NCI-H1092 (cell line): ENCODE measurements around the gene XKR7.

Experiments used
- DNase-seq: peaks from one replicate; lab custom pipeline; 2025; lab: John Stamatoyannopoulos, UW

Gene XKR7

DNA sequence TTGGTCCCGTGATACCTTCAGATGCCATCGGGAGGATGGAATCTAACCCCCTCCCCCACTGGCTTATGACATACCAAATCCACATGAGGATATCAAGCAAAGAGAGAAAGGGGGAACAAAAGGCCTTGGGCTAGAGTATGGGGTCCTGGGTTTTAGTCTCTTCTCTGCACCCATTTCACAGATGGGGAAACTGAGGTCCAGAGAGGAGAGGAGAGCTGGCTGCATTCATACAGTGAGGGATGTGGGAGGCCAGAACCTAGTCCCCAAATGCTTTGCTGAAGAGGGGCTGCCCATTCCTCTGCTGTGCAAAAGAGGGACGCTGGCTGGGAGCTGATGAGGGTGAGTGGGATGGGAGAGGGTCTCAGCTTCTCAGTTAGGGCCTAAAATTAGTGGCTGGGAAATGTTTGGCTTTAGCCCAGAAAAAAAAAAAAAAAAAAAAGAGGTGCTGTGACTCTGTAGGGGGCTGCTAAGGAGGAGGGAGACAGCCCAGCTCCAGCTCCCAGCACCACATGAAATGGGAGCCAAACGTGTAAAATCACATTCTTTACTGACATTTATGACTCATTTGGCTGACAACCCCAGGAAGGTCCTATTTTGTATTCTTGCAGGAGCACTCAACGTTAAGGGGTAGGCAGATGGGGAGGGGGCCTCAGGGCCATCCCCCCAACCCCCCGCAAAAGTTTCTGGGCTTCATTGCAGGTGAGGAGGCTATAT lies 11.9 kb downstream of the XKR7 start:
- DNase-seq, result no peak

DNA sequence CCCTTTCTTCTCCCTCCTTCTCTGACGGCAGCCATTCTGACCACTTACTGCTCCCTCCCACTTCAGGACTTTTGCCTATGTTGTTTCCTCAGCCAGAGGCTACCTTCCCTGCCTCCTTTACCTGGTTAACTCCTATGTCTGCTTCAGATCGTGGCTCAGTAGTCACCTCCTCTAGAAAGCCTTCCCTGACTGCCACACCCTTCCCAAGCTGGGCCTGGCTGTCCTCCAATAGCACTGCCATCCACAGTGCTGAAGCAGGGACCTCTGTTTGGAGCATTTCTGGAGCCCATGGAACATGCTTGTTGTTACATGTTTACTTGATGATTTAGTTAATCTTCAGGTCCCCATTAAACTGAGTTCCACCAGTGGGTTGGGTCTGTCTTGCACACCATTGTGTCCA lies 13.8 kb downstream of the XKR7 start:
- DNase-seq, result no peak

DNA sequence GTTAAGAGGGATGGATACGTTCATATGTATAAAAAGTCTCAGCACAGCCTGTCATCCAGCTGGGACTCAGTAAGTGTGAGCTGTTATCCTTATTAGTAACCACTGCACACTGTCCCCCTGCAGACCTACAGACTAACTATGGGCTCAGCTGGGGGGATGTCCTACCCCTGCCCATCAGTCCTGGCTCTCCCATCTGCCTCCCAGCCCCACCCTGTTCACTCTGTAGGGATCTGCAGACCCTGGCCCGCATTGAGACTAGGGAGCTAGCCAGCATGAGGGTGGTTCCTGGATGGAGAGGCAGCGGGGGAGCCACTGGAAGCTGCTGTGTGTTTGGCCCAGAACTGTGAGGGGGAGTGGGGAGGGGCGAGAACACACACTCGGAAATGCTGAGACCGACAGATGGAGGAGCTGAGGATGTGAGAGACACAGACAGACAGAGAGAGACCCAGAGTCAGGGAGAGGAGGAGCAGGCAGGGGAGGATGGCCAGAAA lies 17.1 kb downstream of the XKR7 start:
- DNase-seq, result no peak

DNA sequence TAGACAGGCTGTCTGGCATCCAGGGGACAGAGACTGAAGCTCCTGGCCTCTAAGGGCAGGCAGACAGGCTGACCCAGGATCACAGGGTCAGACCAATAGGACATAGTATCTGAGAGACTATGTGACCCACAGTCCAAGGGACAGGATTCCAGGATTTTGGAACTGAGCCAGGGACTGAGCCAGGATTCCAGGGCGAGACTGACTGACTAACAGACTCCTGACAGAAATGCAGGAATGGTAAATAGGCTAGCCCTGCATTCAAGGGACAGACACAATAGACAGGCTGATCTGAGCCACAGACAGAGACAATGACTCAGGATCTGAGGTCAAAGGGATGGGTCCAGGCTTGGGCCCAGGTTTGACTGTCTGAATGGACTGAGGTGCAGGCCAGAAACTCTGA lies 19.8 kb downstream of the XKR7 start:
- DNase-seq, result no peak

DNA sequence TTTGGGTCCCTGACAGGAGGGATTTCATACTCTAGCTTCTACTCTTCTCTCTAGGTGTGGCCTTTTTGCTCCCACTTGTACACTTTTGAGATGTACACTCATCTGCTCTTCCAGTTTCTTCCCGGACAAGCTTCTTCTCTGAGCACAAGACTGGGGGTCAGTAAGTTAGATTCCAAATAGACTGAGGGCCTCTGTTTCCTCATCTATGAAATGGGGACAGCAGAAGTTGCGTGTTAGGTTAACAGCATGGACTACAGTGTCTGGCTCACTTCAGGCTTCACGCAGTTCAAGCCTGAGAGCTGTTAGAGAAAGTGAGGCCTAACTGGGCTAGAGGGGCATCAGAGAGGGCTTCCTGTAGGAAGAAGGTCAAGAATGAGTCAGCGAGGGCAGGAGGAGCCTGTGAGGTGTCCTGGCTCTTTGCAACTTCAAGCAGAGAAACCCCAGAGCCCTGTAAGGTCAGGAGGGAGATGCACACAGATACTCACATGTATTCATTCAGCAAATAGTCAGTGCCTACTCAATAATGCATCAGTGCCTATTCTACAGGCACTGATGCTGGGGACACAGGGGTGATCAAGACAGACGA lies 20.6 kb downstream of the XKR7 start:
- no peak for DNase-seq

DNA sequence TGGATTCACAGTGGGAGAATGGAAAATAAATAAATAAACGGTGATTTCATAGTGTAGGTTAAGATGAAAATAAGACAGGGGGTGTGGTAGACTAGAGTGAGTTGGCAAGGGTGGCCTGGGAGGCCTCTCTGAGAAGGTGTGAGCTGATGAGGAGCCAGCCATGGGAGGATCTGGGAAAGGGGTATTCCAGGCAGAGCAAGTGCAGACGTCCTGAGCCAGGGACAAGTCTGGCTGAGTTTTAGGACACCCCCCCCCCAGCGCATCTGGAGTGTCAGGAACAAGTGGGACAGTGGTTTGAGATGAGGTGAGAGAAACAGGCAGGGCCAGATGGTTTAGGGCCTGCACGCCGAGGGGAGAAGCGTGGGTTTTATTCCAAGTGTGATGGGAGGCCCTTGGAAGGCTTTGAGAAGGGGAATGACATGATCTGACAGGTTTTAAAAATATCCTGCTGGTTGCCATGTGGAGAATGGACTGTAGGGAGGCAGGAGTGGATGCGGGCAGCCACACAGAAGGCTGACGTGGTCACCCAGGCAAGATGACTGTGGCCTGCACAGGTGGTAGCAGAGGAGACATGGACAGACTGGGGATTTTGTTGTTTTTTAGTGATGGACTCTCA lies 21.2 kb downstream of the XKR7 start:
- DNase-seq, result no peak

DNA sequence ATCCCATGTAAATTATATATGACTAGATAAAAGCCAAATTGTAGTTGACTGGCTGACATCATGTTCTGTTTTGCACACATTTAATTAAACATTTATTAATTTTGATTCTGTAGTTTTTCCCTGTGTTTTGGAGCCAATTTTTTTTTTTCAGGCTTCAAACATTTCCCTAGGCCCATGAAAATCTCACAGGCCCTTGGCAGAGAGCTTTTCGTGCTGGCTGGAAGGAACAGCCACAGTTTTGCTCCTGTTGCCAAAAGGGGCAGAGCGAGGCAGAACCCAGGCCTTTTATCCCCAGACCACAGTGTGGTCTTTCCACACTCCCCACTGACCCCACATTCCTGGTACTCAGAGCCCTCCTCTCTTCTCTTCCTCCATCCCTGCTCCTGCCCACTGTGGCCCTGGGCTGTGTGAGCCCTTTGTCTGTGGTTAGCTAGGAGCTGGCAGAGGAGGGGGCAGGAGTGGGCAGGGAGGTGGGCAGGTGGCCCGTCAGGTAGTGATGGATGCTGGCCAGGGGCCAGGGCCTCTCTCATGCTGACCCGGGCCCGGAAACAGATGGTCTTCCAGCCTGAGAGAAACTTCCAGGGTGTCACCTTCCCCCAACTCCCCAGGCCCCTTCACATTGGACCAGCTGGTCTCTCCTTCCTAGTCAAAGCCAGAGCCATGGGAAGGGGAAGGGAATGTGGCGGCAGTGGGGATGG lies 22.8 kb downstream of the XKR7 start:
- no peak for DNase-seq

DNA sequence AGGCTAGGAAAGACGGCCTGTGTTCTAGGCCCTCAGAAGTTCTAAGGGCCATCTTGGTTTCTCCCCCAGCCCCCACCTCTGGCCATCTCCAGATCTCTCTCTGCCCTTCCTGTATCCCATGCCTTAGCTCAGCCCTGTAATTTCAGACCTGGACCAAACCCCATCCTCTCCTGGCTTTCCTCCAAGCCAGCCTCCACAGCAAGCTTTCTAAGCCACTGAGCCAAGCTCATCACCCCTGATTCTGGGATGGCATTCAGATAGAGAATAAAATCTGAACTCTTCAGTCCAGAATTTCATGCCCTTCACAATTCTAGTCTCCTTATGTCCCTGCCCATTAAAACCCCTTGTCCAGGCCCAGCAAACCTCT lies 23.4 kb downstream of the XKR7 start:
- DNase-seq, result no peak

DNA sequence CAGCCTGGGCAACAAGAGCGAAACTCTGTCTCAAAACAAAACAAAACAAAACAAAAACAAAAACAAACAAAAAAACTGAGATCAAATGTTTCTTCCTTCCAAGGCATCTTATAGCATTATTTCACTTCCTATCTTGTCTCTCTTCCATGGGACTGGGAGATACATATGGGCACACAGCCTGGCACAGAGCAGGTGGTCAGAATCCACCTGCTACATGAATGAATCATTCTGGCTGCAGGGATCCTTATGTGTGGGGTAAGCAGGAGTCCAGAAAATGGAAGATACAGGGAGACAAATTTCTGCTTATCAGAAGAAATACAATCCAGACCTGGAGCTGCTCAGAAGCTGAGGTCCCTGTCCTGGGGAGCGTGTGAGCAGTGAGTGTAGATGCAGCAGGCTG lies 24.1 kb downstream of the XKR7 start:
- DNase-seq, result no peak

DNA sequence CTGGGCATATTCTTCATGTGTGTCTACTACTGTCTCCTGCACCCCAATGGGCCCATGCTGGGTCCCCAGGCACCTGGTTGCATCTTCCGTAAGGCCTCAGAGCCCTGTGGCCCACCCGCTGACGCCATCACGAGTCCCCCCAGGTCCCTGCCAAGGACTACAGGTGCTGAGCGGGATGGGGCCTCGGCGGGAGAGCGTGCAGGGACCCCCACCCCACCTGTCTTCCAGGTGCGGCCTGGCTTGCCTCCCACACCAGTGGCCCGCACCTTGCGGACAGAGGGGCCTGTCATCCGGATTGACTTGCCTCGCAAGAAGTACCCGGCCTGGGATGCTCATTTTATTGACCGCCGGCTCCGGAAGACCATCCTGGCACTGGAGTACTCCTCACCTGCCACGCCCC lies 29.0 kb downstream of the XKR7 start:
- DNase-seq, result no peak

DNA sequence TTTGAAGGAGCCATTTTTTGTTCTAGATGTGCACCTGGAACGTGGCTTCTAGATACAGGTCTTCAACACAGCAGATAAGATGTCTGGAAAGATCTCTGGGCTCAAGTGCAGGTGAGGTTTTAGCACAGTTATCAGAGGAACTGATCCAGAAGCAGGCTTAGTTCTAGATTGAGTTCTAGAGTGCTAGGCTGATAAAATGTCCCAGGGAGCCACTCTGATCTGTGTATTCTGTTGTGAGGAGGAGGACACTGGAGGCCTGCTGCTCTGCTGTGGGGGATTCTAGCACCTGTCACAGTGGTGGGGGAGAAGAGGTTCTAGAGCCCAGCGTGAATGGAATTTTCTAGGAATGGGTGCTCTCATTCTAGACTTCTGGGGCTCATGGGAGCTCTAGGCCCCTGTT lies 30.3 kb downstream of the XKR7 start:
- DNase-seq, result no peak

DNA sequence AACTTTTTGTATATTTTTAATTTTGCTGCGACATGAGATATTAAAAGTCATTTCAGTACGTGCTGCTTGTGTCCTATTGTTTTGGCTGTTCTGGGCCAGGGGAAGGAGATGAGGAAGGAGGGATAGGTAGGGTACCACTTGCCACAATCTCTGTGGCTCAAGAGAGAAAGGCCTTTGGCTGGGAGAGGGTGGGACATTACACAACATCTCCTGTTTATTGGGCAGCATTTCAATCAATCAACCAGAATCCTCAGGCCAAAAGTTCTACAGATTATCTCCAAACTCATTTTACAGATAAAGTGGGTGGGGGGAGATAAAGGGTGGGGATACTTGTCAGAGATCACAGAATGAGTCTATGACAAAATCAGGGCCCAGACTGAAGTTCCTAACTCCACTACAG lies 35.4 kb downstream of the XKR7 start:
- DNase-seq, result no peak

DNA sequence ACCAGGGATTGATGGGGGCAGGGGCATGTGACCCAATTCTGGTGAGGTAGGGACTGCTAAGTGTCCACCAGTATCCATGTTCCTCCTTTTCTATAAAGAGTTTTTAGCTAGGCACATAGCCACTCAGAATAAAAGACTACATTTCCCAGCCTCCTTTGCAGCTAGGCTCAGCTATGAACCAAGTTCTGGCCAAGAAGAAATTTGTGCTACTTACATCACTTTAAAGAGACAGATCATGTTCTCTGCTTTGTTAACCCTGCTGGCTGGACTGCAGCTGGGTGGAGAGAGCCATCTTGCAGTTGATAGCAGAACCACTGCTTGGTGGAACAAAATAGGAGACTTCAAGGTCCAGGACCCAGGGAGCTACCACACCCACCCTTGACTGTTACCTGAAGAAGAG lies 37.0 kb downstream of the XKR7 start:
- DNase-seq, result no peak

DNA sequence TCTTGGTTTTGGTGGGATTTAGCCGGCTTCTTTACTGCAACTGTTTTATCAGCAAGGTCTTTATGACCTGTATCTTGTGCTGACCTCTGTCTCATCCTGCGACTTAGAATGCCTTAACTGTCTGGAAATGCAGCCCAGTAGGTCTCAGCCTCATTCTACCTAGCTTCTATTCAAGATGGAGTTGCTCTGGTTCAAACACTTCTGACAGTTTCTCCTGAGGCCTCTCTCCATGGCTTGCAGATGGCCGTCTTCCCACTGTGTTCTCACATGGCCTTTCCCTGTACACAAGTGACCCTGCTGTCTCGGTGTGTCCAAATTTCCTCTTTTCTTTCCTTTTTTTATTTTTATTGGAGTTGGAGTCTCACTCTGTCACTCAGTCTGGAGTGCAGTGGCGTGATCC lies 38.1 kb downstream of the XKR7 start:
- no peak for DNase-seq

DNA sequence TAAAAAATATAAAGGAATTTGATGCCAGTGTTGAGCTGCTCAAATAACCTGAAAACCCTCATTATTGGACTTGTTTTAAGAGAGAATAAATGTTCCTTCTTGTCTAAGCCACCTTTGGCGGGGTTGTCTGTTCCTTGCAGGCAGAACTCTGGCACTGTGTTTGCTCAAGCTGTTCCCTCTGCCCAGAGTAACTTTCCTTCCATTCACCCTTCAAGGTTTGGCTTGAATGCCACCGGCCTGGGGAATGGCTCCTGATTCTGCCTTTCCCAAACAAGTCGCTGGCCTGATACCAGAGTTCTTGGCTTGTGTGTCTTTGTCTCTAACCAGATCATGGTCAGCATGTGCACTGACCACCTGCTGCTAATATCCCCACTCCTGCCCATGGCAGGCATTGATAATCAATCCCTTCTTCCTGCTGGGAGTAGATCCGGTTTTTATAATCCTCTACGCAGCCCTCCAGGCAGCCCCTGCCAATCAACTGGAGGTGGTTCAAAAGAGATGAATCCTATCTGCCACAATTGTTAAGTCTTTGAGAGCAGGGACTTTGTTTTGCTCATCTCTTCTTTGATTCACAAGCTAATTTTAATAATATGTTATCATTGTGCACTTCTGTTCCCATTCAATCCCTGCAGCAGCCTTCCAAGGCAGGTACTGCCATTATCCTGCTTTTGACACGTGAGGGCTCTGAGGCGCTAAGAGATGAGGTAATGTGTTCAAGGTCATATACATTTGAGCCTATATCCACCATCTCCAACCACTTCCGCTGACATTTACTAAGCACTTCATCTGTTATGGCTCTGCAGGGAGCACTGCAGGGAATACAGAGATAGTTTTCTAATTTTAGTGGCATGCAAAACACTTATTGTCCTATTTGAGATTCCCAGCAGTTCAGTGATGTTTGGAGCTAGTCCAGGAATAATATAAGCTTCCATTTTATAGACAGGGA lies 39.2 kb downstream of the XKR7 start:
- DNase-seq, result no peak

DNA sequence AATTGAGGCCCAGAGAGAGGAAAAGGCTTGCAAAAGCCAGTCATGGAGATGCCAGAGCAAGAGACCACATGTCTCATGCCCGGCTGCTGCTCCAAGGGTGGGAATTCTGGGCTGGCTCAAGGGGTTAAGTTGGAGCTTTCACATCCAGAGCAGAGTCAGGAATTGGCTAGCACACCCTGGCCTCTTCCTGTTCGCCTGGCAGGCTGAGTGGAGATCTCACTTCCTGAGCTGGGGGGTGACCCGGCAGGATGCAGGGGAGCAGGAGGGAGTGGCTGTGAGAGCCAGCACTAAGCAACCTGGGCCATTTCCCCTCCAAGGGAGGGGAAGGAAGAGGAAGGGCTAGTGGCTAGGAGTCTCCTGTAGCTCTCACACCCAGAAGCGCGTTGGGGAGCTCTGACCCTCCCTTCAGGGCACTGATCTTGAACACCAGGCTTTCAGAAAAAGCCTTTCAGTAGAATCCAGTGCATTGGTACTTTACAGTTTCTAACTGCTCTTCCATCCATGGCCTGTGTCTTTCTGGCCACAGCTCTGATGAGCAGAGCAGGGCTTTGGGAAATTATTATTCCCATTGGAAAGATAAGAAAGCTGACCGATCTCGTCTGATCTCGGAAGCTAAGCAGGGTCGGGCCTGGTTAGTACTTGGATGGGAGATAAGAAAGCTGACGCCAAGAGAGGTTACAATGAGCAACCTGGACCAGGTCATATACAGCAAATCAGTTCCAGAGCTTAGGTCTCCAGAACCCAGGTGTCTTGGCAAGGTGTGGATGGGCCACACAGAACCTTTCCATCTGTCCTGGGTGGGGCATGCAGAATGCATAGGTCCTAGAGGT lies 40.1 kb downstream of the XKR7 start:
- no peak for DNase-seq

DNA sequence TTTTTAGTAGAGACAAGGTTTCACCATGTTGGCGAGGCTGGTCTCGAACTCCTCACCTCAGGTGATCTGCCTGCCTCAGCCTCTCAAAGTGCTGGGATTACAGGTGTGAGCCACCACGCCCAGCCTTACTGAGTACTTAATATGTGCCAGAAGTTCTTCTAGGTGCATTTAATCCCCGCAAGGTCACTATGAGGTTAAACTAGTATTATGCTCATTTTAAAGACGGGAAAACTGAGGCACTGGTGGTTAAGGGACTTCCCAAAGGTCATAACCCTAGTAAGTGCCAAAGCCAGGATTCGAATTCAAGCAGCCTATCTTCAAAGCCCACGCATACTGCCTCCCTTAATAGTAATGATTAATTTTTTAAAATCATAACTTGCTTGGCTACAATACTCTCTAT lies 41.6 kb downstream of the XKR7 start:
- no peak for DNase-seq

DNA sequence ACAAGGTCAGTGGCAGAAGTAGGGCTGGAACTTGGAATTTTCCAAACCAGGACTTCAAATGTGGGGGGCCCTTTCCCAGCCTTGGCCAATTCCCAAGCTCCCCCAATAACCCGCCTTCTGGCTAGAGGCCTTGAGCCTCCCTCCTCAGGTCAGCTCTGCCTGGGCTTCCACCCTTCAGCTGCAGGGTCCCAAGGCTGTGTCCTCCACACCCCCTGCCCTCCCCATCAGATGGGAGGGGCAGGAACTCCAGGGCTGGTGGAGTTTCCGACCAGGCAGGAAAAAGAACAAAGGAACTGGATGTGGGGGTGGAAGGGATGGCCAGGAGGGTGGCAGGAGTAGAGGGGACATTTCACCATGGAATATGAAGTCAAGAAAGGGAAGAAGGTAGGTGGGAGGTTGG lies 42.1 kb downstream of the XKR7 start, which contains the start of gene CCM2L:
CCM2L (plus strand) TSS at position 338 of the 400 bp plus-strand sequence; CDS start at position 355, 17 bp downstream.
- DNase-seq, result no peak

DNA sequence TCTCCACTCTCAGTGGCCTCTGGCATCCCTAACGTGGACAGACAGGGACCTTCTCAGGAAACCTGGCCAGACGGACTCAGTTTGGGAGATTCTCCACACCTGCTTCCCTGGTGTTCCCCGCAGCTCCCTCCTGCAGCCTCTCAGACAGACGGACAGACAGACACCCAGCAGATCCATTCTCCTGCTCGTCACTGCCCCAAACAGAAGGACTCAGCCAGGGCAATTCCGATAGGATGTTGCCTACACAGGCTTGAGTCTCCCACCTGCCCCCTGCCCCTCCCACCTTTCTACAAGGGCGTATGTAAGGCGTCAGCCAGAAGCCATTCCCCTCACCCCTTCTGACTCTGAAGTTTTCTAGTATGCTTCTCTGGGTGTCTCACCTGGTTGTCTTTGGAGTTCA lies 42.7 kb downstream of the XKR7 start:
- DNase-seq, result no peak

DNA sequence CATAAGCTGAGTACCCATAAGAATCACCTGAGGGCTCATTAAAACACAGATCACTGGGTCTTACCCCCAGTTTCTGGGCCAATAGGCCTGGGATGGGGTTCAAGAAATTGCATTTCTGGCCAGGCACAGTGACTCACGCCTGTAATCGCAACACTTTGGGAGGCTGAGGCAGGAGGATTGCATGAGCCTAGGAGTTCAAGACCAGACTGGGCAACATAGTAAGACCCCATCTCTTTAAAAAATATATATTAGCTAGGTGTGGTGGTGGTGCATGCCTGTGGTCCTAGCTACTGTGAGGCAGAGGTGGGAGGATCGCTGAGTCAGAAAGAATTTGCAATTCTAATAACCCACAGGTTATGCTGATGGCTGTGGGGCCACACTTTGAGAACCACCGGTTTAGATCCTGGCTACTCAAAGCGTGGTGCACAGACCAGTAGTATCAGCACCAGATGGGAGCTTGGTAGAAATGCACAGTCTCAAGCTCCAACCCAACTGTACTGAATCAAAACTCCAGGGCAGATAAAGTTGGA lies 44.3 kb downstream of the XKR7 start:
- DNase-seq, result no peak

DNA sequence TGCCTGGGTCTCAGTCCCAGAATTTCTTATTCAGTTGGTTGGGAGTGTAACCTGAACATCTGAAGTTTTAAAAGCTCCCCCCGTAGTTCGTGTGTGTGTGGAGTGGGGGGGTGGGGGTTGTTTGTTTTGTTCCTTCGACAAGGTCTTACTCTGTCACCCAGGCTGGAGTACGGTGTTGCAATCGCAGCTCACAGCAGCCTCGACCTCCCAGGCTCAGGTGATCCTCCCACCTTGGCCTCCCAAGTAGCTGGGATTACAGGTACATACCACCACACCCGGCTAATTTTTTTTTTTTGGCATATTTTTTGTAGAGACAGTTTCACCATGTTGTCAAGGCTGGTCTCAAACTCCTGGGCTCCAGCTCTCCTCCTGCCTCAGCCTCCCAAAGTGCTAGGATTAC lies 45.4 kb downstream of the XKR7 start:
- no peak for DNase-seq
